Calu3 (cell line): ENCODE results near the gene UBQLN4. TPM values are rescaled to one million over a fixed set of nuclear protein-coding genes. Genes with fewer than 3 reads are reported as not detected.

Experiments used
- BruUV-seq: library from RNA; stranded (reverse); fragments of 400-500 nt; replicated peaks from 2 replicates; lab custom pipeline; 2021; lab: Mats Ljungman, UMichigan
- CTCF ChIA-PET: fragments of 300-600 bp; sonication (Branson Sonifier 250); formaldehyde crosslinking; loops from one replicate; lab custom pipeline; 2022; ENCODE audit warnings: antibody characterized with exemption; lab: Charles Lee
- DNase-seq: peaks from one replicate; pipeline ENCODE4 v3.0.0; 2022
- H3K27ac Mint-ChIP-seq: one replicate; pipeline ENCODE4 v1.8.0; 2022; ENCODE audit warnings: mixed read lengths; ENCODE audit not compliant: unreplicated experiment
- H3K27me3 Mint-ChIP-seq: one replicate; pipeline ENCODE4 v1.8.0; 2022; ENCODE audit warnings: mixed read lengths; ENCODE audit not compliant: unreplicated experiment
- H3K36me3 Mint-ChIP-seq: one replicate; pipeline ENCODE4 v1.8.0; 2022; ENCODE audit warnings: mild to moderate bottlenecking, moderate library complexity, mixed read lengths; ENCODE audit not compliant: insufficient read depth, unreplicated experiment
- H3K4me1 Mint-ChIP-seq: one replicate; pipeline ENCODE4 v1.8.0; 2022; ENCODE audit warnings: mild to moderate bottlenecking, low read depth, mixed read lengths; ENCODE audit not compliant: unreplicated experiment
- H3K4me3 Mint-ChIP-seq: one replicate; pipeline ENCODE4 v1.8.0; 2022; ENCODE audit warnings: mild to moderate bottlenecking, low read depth, moderate library complexity, mixed read lengths; ENCODE audit not compliant: unreplicated experiment
- H3K9me3 Mint-ChIP-seq: one replicate; pipeline ENCODE4 v1.8.0; 2022; ENCODE audit warnings: low read depth, mixed read lengths; ENCODE audit not compliant: unreplicated experiment
- intact Hi-C: fragments of 100-400 bp; cut with micrococcal nuclease; formaldehyde crosslinking; loops from one replicate; pipeline ENCODE4 v1.10.0; 2022; ENCODE audit not compliant: unreplicated experiment
- total RNA-seq: library from RNA; stranded (reverse); gene quantifications from 2 replicates; pipeline ENCODE4 v1.2.3, GENCODE V29; 2022
- TF ChIP-seq, protein P1 (sequence below): fragments of 200-600 bp; IDR thresholded peaks from one replicate; pipeline ENCODE4 v1.8.0; 2022; ENCODE audit warnings: antibody characterized with exemption; ENCODE audit not compliant: unreplicated experiment

The UBQLN4 gene
- total RNA-seq, 1 experiment from 2014 or later = 77.3 TPM

DNA sequence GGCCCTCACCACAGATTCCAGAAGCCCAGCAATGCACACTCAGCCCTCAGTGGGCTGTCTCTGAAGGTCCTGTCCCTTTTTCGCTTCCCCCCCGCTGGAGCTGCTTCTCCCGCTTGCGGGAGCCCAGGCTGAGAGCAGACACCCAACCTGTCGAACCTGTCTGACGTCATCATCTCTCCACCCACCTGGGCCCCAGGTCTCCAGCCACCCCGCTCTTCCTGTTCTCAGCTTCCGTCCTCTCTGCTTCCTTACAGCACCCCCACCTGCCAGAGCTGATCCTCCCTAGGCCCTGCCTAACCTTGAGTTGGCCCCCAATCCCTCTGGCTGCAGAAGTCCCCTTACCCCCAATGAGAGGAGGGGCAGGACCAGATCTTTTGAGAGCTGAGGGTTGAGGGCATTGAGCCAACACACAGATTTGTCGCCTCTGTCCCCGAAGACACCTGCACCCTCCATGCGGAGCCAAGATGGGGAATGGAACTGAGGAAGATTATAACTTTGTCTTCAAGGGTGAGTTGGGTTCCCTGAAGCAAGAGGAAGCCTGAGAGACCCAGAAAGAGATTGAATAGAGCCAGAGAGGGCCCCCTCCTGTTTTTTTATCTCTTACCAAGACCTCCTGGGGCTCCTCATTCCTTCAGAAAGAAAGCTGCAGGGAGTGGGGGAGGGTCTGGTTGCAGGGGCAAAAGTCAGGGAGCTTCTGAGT is 7.5 kb upstream of the UBQLN4 start, which contains the start of gene RAB25:
TSS of gene RAB25 (plus strand) at position 224 of the 700 bp plus-strand sequence. CDS start at position 465, 241 bp downstream.
- DNase-seq = peak; percentile 95
- TF ChIP-seq, protein P1, sequence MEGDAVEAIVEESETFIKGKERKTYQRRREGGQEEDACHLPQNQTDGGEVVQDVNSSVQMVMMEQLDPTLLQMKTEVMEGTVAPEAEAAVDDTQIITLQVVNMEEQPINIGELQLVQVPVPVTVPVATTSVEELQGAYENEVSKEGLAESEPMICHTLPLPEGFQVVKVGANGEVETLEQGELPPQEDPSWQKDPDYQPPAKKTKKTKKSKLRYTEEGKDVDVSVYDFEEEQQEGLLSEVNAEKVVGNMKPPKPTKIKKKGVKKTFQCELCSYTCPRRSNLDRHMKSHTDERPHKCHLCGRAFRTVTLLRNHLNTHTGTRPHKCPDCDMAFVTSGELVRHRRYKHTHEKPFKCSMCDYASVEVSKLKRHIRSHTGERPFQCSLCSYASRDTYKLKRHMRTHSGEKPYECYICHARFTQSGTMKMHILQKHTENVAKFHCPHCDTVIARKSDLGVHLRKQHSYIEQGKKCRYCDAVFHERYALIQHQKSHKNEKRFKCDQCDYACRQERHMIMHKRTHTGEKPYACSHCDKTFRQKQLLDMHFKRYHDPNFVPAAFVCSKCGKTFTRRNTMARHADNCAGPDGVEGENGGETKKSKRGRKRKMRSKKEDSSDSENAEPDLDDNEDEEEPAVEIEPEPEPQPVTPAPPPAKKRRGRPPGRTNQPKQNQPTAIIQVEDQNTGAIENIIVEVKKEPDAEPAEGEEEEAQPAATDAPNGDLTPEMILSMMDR = no peak
- CTCF ChIA-PET = interaction anchor here (0.6 to 1.5 kb wide), 5 partner anchors 22 to 123 kb away, joined by 3 to 6 read pairs (median 3); no protein-coding TSS in a partner anchor
- Mint-ChIP-seq H3K9me3 (no peaks in the 10 kb centered on the region), H3K4me1 (peaks cover 47% of the 10 kb centered on the region), H3K27me3 (no peaks in the 10 kb centered on the region), H3K27ac (peak within 1 kb of the TSS; percentile 98), H3K4me3 (peak within 1 kb of the TSS; percentile 96), H3K36me3 (peaks cover 73% of the 10 kb centered on the region)
- intact Hi-C loops = loop anchor here (5.0 kb wide), 1 partner anchor 39 kb away; the partner anchor contains the start of gene SSR2
- TSS peak; percentile 72 for BruUV-seq

DNA sequence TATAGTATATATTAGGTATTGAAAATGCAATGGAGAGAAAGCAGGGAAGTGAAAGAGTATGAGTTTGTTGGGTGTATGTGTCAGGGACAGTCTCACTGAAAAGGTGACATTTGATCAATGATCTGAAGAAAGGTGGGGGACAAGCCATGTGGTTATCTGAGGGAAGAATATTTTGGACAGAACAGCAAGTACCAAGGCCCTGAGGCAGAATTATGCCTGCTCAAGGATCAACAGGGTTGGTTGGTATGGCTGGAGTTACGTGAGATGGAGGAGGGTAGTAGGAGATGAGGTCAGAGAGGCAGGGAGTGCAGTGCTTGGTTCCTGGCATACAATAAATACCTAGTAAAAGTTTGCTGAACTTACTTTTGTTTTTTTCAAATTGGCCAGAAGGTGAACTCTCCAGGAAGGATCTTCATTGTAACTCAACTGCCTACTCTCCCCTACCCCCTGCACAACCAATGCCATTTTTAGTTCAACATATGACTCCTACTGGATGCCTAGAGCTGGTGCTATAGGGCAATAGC is 2.8 kb upstream of the UBQLN4 start:
- no TSS peak for BruUV-seq
- TF ChIP-seq, protein P1 = no peak
- H3K4me1 Mint-ChIP-seq = peaks cover 38% of the 10 kb centered on the region
- H3K27me3 Mint-ChIP-seq = no peaks in the 10 kb centered on the region
- CTCF ChIA-PET = no interaction called here
- no peaks in the 10 kb centered on the region for H3K9me3 Mint-ChIP-seq
- intact Hi-C loops = no loop called here
- no peak for DNase-seq
- no peak overlapping the region for H3K27ac Mint-ChIP-seq
- no peak overlapping the region for H3K4me3 Mint-ChIP-seq
- H3K36me3 Mint-ChIP-seq = peaks cover 70% of the 10 kb centered on the region

DNA sequence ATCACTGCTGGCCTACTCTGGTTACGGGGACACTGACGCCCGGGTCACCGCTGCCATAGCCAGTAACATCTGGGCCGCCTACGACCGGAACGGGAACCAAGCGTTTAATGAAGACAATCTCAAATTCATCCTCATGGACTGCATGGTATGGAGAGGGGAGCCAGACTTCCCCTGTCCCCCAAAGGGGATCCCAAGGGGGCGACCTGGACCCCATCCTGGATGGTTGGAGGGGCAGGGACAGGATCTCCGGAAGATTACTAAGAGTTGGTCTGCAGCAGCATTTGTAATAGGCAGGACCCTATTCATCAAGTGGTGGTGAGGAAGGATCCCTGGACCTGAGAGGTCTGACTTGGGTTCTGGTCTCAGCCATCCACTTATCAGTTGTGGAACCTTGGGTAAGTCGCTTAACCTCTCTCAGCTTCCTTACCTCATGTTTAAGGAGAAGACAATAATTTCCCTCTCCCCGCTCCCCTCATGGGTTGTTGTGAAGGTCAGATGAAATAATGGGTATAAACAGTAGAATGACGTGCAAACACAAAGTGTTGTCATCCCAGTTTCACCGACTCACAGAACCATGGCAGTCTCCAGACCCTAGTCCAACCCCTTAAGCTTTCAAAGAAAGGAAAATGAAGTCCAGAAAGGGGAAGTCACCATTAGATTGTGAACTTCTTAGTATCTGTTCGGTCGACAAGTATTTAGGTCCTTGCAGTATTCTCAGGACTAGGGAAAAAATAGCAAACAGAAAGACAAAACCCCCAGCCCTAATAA is 1.9 kb upstream of the UBQLN4 start:
- H3K27me3 Mint-ChIP-seq = no peaks in the 10 kb centered on the region
- H3K27ac Mint-ChIP-seq = peak overlapping the region; percentile 17
- H3K4me3 Mint-ChIP-seq = peak overlapping the region; percentile 99
- CTCF ChIA-PET = no interaction called here
- BruUV-seq = no TSS peak
- TF ChIP-seq, protein P1 = no peak
- DNase-seq = no peak
- H3K9me3 Mint-ChIP-seq = no peaks in the 10 kb centered on the region
- peaks cover 70% of the 10 kb centered on the region for H3K36me3 Mint-ChIP-seq
- peaks cover 33% of the 10 kb centered on the region for H3K4me1 Mint-ChIP-seq
- intact Hi-C loops = no loop called here

DNA sequence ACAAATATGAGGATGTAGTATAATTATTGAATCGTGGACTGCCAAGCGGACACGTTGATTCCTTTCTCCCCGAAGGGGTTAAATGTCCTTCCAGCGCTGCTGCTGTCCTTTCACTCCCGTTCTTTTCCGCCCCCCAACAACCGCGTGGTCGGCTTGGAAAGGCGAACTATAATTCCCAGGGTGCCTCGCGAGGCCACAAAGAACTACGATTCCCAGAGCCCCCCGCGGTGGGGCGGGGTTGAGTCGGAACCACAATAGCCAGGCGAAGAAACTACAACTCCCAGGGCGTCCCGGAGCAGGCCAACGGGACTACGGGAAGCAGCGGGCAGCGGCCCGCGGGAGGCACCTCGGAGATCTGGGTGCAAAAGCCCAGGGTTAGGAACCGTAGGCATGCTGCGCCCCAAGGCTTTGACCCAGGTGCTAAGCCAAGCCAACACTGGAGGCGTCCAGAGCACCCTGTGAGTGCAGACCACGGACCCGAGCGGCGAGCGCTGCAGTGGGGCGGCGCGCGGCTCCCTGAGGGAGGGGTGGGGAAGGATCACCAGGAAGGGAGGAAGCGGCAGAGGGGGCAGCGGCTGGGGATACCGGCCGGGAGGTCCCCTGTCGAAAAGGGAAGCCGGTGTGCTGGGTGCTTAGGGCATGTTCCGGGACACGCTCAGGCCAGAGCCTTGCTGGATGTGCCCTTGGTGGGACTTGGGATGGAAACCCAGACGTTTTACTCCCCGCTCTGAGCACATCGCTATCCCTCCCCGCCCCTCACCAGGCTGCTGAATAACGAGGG is 1.1 kb upstream of the UBQLN4 start, which contains the start of gene LAMTOR2:
TSS of gene LAMTOR2 (plus strand) at position 283 of the 781 bp plus-strand sequence. CDS start at position 391, 108 bp downstream.
- peak; percentile 99 for DNase-seq
- no peaks in the 10 kb centered on the region for H3K27me3 Mint-ChIP-seq
- CTCF ChIA-PET = interaction anchor here (2.4 kb wide), 1 partner anchor 12 kb away, joined by 10 read pairs; no protein-coding TSS in a partner anchor
- no TSS peak for BruUV-seq
- peaks cover 33% of the 10 kb centered on the region for H3K4me1 Mint-ChIP-seq
- H3K27ac Mint-ChIP-seq = peak within 1 kb of the TSS; percentile 80
- TF ChIP-seq, protein P1 = no peak
- H3K4me3 Mint-ChIP-seq = peak within 1 kb of the TSS; percentile 99
- no peaks in the 10 kb centered on the region for H3K9me3 Mint-ChIP-seq
- intact Hi-C loops = no loop called here
- H3K36me3 Mint-ChIP-seq = peaks cover 69% of the 10 kb centered on the region
